ENCODE results near the gene ZNF503. TPM values are rescaled to one million over a fixed set of nuclear protein-coding genes. Genes with fewer than 3 reads are reported as not detected.

The ZNF503 gene, protein sequence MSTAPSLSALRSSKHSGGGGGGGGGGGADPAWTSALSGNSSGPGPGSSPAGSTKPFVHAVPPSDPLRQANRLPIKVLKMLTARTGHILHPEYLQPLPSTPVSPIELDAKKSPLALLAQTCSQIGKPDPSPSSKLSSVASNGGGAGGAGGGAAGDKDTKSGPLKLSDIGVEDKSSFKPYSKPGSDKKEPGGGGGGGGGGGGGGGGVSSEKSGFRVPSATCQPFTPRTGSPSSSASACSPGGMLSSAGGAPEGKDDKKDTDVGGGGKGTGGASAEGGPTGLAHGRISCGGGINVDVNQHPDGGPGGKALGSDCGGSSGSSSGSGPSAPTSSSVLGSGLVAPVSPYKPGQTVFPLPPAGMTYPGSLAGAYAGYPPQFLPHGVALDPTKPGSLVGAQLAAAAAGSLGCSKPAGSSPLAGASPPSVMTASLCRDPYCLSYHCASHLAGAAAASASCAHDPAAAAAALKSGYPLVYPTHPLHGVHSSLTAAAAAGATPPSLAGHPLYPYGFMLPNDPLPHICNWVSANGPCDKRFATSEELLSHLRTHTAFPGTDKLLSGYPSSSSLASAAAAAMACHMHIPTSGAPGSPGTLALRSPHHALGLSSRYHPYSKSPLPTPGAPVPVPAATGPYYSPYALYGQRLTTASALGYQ
- 1.8 and 2.8 TPM in 2 replicates for total RNA-seq (2014; rRNA removed; shearing (Covaris generic))
- 4.8 and 6.7 TPM in 2 replicates for polyA plus RNA-seq (2015; cell fraction: cytosol; rRNA removed)
- polyA plus RNA-seq (2015; cell fraction: nucleus; rRNA removed): 6.8 and 8.7 TPM in 2 replicates

DNA sequence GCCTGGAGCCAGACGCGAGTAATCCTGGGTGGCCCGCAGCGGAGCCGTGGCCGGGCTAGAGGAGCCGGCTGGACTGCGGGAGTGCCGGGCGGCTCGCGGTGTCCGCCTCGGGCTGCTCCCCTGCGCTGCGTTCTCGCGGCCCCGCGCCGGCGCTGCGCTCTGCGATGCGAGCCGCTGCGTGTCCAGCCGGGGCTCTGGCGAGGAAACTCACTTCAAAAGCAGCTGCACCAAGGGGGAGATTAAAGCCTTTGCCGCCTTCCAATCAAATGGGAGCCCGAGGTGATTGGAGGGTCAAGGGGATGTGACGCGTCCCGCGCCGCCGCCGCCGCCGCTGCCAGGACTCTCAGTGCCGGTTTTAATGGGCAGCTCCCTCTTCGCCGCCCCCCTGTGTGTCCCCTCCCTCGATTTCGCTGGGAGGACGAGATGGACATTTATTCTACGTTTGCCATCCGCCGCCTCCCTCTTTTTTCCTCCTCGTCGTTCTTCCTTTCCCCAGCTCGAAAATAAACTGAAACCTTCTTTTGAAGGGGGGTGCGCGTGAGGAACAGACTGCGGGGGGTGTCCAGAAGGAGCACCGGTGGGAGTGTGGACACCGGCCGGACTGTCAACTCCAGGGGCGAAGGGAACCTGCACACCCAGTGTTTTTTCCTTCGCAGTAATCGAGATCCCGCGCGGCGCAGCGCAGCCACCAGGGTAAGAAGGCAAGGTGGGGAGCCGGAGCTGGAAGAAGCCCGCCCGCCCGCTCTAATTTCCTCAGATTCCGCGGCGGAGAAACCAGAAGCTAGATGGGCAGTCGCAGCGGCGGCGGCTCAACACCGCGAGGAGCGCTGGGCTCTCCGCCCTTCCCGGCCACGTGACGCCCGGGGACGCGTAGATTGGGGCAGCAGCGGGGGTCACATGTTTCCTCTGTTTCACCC lies at the start of gene ZNF503:
TSS of gene ZNF503 (minus strand) at position 196 of the 917 bp plus-strand sequence. CDS start 345 bp downstream, outside the sequence.
- DNase-seq (ENCODE audit: low read depth): peak; percentile 97

DNA sequence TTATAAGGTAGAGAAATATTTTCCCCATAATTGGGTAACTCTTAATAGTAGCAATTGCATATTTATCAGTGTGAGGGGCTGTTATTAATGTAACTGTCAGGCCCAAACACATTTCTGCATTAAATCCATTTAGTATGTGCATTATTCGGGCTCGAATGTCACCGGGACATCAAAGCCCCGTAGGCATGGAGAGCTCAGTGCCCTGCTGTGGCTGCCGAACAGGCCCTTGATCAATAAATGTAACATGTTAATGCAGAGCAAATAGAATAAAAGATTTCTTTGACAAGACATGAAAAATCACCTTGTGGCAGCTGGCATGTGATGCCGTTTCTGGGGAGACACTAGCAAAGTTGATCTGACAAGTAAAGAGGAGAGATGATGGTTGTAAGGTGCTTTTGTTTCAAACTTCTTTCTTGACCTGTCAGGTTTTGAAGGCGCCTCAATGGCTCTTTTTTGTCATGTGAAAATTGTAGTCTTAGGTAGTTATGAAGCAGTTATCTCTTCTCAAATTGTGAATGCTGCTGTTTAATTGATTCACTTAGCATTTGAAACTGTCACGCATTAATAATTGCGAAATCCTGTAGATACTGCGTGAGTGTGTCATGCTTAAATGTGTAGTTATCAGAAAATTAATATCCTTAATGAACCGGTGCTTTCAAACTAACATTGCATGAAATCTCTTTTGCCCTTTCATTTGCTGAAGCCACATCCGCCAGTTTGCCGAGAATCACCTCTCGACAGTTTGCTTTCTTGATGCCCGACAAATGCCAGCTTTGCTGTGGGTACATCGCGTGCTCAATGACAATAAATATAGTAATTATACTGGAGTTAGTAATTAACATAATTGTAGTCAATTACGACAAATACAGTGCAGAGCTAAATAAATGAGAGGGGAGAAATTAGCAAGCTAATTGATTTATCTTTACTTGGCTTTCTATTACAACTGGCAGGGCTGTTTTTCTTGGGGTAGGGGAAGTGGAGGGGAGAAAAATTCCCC lies 49.4 kb upstream of the ZNF503 start:
- no peak for DNase-seq (ENCODE audit: low read depth)

DNA sequence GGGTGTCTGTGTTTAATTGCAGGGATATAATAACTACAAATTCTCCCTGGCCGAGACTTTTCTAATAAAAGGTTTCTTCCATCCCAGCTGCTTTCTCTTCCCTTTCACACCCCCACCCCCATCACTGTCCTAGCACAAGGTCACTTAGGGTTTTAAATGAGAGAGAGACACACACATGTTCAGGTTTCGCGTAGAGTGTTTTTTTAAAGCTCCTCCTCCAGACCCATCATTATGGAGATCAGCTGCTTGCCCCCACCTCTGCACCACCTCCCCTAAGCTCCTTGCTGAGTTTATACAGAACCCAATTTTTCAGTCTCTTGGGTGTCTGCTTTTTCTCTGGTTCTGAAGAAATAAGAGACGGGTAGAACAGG lies 48.5 kb upstream of the ZNF503 start:
- DNase-seq (ENCODE audit: low read depth): no peak

DNA sequence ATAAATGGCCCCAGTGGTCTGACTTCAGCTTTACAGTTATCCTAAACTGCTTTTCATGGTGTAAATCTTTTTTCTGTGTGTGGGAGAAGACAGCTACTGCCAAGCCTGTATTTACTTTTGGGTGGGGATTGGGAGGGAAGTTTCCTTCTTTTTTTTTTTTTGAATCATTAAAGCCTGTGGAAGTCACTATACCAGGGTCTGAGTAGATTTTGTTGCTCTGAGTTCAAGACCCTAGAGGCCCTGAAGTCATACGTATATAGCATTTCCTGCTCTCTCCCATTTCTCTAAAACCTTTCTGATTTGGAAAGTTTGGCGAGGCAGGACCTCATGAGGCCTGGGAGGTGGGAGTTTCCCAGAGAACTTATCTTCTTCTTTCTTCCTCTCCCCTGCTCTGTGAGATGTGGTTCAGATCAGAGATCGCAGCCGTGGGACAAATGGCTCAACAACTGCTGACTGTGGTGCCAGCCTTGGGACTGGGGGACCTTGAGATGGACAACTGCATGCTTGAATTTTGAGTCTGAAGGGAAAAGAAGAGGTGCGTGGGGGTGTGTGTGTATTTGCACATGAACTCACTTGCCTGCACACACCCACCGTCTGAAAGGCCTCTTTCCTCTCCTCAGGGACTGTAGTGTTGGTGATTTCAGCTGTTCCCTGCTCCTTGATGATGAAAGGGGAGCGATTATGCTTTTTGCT lies 48.0 kb upstream of the ZNF503 start:
- DNase-seq (ENCODE audit: low read depth): no peak

DNA sequence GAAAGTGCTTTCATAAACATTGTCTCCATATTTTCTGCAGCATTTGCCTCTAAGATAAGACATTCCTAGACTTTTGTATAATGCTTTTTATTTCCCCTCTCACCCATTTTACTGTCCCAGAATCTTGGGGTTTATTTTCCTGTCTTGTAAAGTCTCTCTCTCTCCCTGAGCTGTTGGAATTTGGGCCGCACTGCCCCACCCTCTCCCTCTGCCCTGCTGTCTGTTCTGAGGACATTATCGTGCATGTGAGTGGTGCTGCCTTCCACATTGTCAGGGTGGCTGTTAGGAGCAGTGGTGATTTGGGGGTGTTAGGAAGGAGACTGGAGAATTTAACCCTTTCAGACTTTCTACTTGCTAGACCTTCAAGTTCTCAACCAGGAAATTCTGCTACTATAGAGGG lies 46.6 kb upstream of the ZNF503 start:
- DNase-seq (ENCODE audit: low read depth): no peak

DNA sequence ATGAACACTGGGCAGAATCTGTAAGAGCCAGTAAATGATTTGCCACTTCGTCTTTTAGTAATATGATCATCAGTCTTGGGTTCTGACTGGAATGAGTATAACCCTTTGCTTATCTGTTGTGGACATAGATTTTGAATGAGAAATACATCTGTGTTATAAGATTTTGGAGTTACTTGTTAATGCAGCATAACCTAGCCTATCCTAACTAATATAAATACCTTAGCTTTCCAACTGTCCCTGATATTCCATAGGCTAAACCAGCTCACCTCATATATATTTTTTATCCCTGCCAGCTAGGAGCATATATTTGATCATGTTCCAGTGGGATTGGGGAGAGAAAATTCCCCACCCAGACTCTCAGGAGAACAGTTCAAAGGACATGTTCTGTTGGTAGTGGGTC lies 44.9 kb upstream of the ZNF503 start:
- no peak for DNase-seq (ENCODE audit: low read depth)

DNA sequence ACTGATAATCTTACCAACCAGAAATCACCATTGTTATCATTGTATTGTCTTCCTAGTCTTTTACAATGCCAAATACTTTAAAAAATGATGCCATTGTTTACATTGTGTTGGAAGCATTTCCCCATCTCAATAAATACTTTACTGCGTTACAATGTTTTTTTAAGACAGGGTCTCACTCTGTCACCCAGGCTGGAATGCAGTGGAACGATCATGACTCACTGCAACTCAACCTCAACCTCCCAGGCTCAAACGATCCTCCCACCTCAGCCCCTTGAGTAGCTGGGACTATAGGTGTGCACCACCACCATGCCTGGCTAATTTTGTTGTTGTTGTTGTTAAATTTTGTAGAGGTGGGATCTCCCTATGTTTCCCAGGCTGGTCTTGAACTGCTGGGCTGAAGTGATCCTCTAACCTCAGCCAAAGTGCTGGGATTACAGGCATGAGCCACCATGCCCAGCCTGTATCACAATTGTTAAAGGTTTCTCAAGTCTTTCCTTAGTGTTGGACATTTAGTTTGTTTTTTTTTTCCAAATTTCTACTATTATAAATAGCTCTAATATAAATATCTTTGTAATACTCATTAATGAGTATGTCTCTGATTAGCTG lies 43.3 kb upstream of the ZNF503 start:
- peak; percentile 38 for DNase-seq (ENCODE audit: low read depth)

DNA sequence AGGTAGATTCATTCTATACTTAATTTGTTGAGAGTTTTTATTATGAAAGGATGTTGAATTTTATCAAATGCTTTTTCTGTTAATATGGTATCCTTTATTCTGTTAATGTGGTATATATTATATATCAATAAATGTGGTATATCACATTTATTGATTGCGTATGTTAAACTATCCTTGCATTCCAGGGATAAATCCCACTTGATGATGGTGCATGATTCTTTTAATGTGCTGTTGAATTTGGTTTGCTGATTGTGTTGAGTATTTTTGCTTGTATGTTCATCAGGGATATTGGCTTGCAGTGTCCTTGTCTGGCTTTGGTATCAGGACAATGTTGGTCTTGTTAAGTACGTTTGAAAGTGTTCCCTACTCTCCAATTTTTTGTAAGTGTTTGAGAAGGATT lies 41.8 kb upstream of the ZNF503 start:
- no peak for DNase-seq (ENCODE audit: low read depth)

DNA sequence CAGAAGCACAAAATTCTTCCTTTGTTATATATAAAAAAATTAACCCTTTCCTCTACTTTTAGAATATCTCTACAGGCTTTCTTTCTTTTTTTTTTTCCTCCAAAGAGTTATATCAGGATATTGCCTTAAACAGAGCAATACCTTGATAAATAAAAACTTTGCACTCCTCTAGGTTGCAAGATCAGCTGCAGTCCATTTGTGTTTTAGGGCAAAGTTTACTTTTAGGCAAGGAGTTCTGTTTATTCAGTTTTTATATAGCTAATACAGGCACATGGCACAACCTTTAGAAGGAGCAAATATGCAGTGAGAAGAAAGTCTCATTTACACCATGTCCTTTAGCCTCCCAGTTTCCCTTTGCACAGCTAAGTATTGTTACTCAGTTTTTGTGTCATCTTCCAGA lies 40.1 kb upstream of the ZNF503 start:
- no peak for DNase-seq (ENCODE audit: low read depth)

DNA sequence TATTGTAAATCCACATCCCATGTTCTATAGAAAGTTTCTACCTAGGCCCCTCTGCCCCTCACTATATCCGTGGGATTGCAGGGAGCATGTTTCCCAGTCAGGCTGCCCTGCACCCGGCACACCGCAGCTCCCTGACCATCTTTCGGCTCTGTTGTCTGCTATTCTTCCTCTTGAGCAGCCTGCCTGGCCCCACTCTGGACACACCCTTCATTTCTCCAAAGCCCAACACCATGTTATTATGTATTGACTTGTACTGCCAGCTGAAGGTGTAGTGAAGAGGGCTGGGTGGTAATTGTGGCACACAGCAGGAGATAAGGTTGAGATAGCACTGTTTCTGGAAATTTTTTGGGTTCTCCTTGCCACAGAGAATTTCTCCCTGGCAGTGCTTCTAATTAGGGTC lies 39.6 kb upstream of the ZNF503 start:
- DNase-seq (ENCODE audit: low read depth): no peak

DNA sequence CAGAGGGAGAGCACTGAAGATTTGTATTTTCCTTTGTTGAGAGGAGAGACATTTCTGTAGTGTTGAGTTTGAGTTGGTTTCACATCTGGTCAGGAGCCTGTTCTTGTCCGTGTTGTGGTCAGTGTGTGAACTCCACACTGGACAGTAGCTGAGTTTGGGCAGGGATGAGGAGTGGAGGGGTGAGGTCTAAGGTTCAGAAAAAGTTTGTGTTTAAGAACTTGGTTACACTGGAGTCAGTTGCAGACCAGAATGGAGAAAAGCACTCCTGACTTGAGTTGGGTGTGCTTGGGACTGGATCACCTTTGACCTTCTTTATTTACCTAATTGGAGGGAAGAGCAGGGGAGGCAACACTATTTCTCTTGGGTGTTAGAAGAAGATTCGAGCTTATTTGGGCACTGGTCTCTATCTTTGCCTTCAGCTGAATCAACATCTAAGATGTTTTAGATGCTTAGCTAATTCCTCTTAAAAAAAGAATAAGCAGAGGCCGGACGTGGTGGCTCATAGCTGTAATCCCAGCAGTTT lies 38.8 kb upstream of the ZNF503 start:
- no peak for DNase-seq (ENCODE audit: low read depth)

DNA sequence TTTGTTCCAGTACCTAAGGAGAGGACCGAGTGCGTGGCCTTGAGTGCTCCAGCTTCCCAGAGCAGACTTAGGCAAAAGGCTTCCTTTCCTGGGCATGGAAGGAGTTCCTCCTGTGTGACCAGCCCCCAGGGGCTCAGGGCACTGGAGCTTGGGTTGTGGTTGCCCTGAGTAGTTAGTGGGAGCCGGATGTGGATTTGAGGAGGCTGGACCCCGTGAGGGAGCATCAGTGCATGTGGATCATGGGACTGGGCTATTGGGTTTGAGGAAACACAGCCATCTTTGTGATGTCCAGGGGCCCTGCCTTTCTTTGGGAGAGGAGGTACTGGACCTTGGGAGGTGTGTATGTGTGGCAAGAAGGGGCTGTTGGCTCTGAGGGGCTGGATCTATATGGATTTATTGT lies 38.2 kb upstream of the ZNF503 start:
- DNase-seq (ENCODE audit: low read depth): no peak

DNA sequence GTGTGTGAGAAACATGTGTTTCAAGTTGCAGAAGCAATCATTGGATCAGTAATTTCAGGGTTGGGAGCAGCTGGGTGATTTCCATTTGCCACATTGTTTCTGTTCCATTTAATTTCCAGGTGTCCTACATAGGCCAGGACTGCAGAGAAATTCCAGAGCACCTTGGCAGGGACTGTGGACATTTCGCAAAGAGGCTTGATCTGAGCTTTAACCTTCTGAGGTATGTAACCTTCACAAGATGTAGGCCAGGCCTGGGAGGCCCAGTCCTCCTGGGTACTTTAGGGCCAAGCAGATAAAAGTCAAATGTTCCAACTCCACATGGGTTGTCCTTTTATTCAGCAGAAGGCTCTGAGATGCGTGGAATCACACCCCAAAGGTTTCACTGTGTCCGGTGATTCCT lies 36.7 kb upstream of the ZNF503 start:
- no peak for DNase-seq (ENCODE audit: low read depth)

DNA sequence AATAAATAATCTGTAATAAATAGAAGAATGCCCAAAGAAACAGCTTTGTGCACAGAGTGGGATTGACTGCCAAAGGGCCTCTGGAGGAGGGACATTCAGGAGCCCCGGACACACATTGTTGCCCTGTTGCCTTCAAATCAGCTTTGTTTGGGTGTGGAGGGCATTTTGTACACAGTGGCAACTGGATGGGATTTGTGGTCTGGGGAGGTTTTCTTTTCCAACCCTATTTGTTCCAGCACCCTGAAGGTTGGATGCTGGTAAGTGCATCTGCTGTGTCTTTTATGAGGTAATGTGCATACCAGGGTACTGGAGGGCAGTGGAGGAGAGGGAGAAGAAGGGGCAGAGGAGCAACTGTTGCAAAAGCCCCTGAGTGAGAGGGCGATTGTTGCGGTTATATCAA lies 36.1 kb upstream of the ZNF503 start:
- DNase-seq (ENCODE audit: low read depth): no peak

DNA sequence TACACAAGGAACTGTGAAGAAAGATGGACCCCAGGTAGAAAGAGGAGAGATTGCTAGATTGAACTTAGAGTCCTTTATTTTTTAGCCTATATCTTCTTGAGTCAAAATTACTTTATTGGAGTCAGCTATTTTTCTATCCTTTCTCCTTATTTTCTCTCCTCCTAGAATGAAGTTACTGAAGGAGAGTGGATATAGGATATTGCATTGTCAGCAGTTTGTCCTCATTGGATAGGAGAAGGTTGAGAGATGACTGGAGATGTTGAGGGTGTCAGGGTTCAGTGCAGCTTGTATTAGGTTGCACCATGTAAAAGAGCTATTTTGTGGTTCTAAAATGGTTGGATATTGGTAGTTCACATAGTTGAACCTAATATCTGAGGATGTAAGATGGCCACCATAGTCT lies 35.3 kb upstream of the ZNF503 start:
- DNase-seq (ENCODE audit: low read depth): no peak

DNA sequence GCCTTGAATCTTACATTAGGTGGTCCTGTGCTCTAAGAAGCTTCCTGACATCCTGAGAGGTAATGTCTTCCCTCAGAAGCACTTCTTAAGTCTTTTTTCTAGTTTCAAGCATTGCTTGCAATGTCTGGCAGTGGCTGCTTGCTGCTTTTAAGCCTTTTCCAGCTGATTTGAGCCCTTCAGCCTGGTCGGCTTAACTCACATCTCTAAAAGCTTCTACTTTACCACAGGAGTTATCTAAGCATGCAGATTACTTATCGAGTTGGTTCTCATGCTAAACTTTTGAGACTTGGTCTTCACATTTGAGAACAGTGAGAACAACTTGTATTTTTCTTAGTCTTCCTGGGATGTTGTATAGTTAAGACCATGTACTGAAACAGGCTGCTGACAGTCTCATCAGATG lies 33.7 kb upstream of the ZNF503 start:
- DNase-seq (ENCODE audit: low read depth): no peak

DNA sequence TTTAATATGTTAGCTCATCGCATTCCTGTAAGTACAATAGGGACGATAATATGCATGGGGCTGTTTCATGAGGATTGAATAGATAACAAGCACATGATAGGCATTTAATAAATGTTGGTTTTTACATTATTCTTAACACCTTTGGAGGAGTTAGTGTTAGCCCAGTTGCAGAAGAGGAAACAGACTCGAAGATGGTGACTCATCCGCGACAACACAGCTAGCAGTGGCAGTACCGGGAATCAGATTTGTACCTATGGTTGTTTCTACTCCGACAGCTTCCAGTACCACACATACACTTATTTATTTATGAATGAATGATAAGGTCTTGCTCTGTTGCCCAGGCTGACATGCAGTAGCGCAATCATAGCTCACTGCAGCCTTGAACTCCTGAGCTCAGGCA lies 32.7 kb upstream of the ZNF503 start:
- no peak for DNase-seq (ENCODE audit: low read depth)

DNA sequence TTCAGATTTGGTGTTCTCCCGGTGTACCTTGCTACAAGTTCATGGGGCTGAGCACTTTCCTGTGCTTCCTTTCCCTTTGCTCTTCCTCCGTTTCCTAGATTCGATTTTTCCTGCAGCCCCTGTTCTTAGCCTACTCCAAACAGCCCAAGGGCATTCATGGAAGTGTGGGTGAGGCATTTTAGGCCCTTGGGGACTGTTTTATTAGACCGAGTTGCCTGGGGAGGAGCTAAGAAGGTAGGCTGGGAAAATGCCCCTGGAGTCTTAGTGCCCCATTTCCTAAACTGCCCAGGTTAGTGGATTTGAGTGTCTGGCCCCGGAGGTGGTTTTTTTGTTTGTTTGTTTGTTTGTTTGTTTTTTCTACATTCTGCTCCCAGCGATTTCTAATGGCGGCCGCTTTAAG lies 31.7 kb upstream of the ZNF503 start:
- DNase-seq (ENCODE audit: low read depth): no peak

DNA sequence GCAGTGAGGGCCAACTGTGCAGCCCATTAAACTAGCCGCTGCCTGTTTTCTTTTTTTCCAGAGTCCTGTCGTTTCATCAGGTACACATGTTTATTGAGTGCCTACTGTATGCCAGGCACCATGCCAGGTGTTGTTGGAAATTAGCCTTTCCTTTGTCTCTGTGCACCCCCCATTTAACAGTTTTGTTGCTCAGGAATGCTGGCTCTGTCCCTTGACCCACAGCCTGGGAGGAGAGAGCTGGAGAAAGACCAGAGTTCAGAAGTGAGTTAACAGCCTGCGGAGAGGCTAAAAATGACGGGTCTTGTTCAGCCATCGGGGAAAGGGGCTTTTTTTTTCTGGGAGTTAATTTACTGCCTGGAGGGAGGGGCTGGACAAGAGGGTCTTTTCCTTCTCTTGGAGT lies 31.2 kb upstream of the ZNF503 start:
- DNase-seq (ENCODE audit: low read depth): no peak
